Activated T-cell treated with anti-CD3 and anti-CD28 coated beads for 1 hour (primary cell): ENCODE data around the gene ANO8.
"Not testable (repeated sequence)": the region's sequence is repeated elsewhere in the genome, so short reads cannot be mapped to it uniquely, and the experiment has no call there.

Experiments
- DNase-seq: peaks from one replicate; pipeline ENCODE4 v3.0.0-alpha.2; 2020; ENCODE audit warnings: low read depth

ANO8 gene

GRCh38 chr19:17334414-17335409 lies at the start of gene ANO8:
ANO8 (minus strand) TSS chr19:17334855; CDS start chr19:17334670, 185 bp downstream.
- DNase-seq = peak; percentile 97

GRCh38 chr19:17380426-17381138 lies 45.9 kb upstream of the ANO8 start:
- DNase-seq = no peak

DNA sequence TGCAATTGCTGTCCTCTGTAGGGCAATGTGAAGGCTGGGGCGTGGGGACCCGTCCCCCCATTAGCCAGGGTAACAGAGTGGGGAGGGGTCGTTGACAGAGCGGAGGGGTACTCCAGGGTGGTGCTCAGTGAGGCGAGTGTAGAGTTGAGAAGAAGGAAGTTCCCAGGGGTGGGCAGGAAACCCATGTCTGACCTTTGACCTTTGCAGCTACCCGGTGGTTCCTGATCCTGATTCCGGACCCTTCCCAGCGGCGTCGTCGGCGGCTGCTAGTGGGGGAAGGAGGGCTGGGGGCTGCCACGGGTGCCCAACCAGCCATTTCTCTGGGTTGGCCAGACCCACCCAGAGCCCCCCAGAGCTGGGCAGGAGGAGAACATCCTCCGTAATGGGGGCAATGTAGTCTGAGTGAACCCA lies 44.6 kb upstream of the ANO8 start:
- DNase-seq = no peak

- DNase-seq = no peak
These were observed 43.6 kb upstream of the ANO8 start for GRCh38 chr19:17378271-17378670.

- DNase-seq = no peak
These were observed 42.4 kb upstream of the ANO8 start, which contains the start of gene PLVAP for GRCh38 chr19:17376935-17377600. PLVAP (minus strand) TSS chr19:17377342; CDS start chr19:17377288, 54 bp downstream.

DNA sequence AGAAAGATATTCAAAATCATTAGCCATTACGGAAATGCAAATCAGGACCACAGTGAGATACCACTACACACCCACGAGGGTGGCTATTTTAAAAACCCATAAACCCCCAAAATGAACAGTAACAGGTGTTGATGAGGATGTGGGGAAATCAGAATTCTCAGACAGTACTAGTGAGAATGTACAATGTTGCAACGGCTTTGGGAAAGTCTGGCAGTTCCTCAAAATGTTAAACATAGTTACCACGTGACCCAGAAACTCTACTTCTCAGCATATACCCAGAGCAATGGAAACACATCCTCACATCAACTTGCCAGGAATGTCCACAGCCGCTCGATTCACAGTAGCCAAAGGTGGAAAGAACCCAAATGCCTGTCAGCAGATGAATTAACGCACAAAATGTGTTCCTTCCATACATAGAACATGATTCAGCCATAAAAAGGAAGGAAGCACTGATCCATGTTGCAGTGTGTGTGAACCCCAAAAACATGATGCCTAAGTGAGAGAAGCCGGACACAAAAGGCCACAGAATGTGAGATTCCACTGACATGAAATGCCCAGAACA lies 35.5 kb upstream of the ANO8 start:
- DNase-seq = no peak

DNA sequence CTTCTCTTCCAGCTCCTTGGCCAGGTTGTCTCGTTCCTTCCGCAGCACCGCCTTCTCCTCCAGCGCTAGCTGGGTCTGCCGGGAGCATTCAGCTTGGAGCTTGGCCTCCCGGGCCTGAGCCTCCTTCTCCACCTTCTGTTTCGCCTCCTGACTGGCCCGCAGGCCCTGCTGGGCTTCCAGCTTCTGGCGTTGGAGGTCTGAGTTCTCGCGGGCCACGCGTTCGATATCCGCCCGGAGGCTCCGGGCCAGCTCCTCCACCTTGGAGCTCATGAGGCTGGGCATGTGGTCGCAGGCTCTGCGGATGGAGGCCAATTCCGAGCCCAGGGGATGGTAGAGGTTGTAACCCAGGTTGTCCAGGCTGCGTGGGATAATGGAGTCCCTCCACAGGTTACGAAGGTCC lies 30.7 kb upstream of the ANO8 start:
- no peak for DNase-seq

DNA sequence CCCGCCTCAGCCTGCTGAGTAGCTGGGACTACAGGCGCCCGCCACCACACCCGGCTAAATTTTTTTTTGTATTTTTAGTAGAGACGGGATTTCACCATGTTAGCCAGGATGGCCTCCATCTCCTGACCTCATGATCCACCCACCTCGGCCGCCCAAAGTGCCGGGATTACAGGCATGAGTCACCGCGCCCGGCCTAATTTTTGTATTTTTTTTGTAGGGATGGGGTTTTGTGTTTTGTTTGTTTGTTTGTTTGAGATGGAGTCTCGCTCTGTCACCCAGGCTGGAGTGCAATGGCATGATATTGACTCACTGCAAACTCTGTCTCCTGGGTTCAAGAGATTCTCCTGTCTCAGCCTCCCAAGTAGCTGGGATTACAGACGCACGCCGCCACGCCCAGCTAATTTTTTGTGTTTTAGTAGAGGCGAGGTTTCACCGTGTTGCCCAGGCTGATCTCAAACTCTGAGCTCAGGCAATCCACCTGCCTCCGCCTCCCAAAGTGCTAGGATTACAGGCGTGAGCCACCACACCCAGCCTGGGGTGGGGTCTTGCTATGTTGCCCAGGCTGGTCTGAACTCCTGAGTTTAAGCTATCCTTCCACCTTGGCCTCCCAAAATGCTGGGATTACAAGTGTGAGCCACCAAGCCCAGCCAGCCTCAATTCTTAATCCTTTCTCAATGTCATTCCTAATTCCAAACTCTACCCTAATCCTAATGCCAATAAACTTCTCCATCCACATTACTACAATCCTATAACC lies 29.4 kb upstream of the ANO8 start:
- not testable (repeated sequence) for DNase-seq

- DNase-seq = no peak
These were observed 25.5 kb upstream of the ANO8 start for GRCh38 chr19:17359905-17360800.

GRCh38 chr19:17358395-17358794 lies 23.7 kb upstream of the ANO8 start:
- no peak for DNase-seq

DNA sequence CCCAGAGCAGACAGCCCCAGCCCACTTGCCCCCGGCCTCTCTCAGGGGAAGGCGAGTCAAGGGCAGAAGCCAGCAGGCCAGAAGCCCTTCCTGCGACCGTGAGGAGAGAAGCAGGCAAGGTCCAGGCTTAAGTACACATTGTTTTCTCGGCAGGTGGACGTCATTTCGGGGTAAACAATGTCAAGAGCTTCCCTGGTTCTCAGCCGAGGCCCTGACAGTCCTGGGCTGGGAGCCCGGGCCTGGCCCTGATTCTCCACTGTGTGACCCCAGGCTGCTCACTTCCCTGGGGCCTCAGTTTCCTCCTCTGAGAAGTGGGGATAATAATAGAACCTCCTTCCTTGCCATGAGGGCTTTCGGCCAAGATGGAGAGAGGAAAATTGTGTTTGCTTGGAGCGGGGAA lies 23.1 kb upstream of the ANO8 start:
- DNase-seq = no peak

GRCh38 chr19:17357078-17357666 lies 22.5 kb upstream of the ANO8 start:
- DNase-seq = no peak

DNA sequence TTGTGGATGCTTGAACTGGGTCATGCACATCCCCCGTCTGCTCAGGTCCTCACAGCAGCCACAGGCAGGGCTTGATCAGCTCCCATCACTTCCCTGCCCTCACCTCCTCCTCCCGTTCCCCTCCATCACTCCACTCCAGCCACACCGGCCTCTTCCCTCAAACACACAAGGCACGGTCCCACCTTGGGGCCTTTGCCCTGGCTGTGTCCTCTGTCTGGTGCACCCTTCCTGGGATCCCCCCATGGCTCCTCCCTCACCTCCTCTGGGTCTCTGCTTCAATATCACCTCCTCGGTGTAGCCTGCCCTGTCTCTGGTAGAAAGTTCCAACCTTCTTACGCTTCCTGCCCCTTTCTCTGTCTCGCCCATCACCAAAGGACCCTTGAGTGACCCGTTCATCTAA lies 18.7 kb upstream of the ANO8 start:
- no peak for DNase-seq

DNA sequence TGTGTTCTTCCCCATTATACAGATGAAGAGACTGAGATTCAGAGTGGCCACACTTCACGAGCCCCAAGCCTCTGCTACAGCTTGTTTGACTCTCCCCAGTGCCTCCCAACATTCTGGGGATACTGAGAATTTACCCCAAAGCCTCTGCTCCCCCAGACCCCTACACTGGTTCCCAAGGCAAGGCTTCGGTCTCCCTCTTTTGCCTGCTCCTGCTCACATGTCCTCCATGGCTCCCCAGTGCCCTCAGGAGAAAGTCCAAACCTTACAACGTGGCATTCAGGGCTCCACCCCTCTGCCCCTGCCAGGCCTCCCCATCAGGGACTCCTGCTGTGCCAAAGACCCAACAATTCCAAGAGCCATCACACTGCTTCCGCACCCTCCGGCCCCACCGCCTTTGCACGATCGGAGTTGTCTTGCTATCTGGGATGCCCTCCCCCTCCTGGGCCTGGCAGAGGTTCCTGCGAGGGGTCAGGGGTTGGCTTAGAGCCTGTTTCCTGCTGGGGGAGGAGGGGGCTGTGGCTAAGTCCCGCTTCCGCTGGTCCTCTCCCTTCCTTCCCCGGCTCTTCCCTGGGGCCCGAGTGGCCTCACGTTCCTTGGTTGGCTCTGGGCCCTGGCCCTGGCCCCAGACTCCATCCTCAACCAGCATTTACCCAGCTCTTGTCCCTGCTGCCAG lies 18.1 kb upstream of the ANO8 start:
- DNase-seq = no peak

DNA sequence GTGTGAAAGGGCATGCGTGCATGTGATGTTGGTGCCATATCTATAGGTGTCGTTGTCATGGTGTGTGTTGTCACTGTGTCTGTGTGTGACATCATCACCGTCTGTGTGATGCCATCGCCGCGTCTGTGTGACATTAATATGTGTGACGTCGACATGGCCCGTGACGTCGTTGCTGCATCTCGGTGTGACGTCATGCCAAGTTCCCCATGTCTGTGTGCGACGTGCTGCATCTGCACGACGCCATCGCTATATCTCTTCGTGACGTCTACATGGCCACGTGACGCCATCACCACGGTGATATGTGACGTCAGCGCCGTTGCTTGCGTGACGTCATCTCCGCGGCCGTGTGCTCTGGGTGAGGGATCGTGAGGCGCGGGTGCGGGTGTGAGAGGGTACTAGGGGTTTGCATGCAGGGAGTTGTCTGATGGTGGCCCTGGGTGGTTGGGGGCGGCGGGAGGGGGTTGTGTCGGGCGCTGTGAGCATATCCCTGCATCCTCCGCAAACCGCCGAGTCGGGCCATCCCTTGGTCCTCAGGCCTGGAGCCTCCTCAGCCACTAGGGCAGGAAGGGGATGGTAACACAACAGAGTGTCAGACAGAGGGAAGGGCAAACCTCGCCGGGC lies 17.3 kb upstream of the ANO8 start:
- DNase-seq = no peak

- no peak for DNase-seq
These were observed 14.0 kb upstream of the ANO8 start for GRCh38 chr19:17348700-17349099.

DNA sequence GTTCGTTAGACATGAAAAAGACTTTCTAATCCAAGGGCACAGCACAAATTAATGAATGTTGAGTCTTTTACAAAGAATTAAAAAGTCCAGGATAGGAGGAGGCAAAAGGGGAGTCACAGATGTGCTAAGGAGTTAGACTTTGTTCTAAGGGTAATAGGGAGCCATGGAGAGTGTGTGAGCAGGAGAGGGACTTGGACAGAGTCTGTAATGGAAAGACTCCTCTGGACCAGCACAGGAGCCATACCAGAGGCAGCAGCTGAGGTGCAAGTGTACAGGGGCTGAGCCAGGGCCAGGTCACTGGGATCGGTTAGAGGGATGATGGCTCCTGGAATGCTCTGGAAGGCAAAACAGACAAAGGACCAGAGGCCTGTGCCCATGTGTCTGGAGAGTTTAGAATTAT lies 13.2 kb upstream of the ANO8 start:
- no peak for DNase-seq

GRCh38 chr19:17347361-17347760 lies 12.7 kb upstream of the ANO8 start:
- DNase-seq = no peak

DNA sequence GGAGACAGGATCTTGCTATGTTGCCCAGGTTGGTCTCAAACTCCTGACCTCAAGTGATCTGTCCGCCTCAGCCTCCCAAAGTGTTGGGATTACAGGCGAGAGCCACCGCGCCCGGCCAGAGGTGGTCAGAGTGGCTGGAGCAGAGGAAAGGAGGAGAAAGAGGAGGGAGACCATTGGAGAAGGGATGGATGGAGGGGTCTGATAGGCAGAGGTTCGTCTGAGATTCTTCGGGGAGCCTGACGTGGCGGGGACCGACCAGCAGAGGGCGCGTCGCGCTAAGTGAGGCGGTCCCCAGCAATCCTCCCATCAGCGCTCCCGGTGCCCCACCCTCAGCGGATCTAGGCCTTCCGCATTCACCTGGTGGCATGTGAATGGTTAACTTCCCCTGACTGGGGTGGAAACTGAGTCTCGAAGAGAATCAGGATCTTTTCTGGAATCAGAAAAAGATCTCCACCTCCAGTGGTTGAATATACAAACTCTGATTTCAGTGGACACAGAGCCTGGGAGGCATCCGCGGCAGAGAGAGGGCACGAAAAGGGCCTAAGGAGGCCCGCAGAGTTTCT lies 11.5 kb upstream of the ANO8 start:
- DNase-seq = peak; percentile 76
